Progenitor cell of endocrine pancreas (in vitro differentiated cells): ENCODE results near the gene COL24A1. TPM values are rescaled to one million over a fixed set of nuclear protein-coding genes. Genes with fewer than 3 reads are reported as not detected.
"Not testable (repeated sequence)": the region's sequence is repeated elsewhere in the genome, so short reads cannot be mapped to it uniquely, and the experiment has no call there.

ENCODE experiments used
- DNase-seq: peaks from one replicate; pipeline ENCODE4 v3.0.0; 2021; ENCODE audit warnings: low spot score; ENCODE audit not compliant: unreplicated experiment
- H3K27ac Mint-ChIP-seq: 2 replicates; pipeline ENCODE4 v1.8.0; 2021; ENCODE audit warnings: mild to moderate bottlenecking, moderate library complexity, mixed read lengths
- H3K27me3 Mint-ChIP-seq: 2 replicates; pipeline ENCODE4 v1.8.0; 2021; ENCODE audit warnings: mixed read lengths
- H3K36me3 Mint-ChIP-seq: 2 replicates; pipeline ENCODE4 v1.8.0; 2022; ENCODE audit warnings: mixed read lengths; ENCODE audit not compliant: insufficient read depth
- H3K4me1 Mint-ChIP-seq: 2 replicates; pipeline ENCODE4 v1.8.0; 2021; ENCODE audit warnings: low read depth, mixed read lengths
- H3K4me3 Mint-ChIP-seq: 2 replicates; pipeline ENCODE4 v1.8.0; 2021; ENCODE audit warnings: low read depth, mild to moderate bottlenecking, moderate library complexity, mixed read lengths
- H3K9me3 Mint-ChIP-seq: 2 replicates; pipeline ENCODE4 v1.8.0; 2021; ENCODE audit warnings: low read depth, mixed read lengths
- CTCF ChIP-seq: fragments of 200-600 bp; sonication (generic); IDR thresholded peaks from one replicate; pipeline ENCODE4 v1.5.0; 2021; ENCODE audit warnings: antibody characterized with exemption, mild to moderate bottlenecking; ENCODE audit not compliant: unreplicated experiment
- total RNA-seq: library from RNA; stranded (reverse); gene quantifications from 2 replicates; pipeline ENCODE4 v1.2.1, GENCODE V29; 2021

Gene COL24A1
- total RNA-seq, 1 donor from 2014 or later, result 1.1 TPM

- H3K4me3 Mint-ChIP-seq, result no peak overlapping the region
- H3K27ac Mint-ChIP-seq, result no peak overlapping the region
- DNase-seq, result no peak
- no peaks in the 10 kb centered on the region for H3K27me3 Mint-ChIP-seq
- no peak for TF ChIP-seq CTCF
- H3K4me1 Mint-ChIP-seq, result no peaks in the 10 kb centered on the region
- no peaks in the 10 kb centered on the region for H3K9me3 Mint-ChIP-seq
- no peaks in the 10 kb centered on the region for H3K36me3 Mint-ChIP-seq
Observed at GRCh38 chr1:85888921-85889320, 267.7 kb downstream of the COL24A1 start.

GRCh38 chr1:85884372-85885035 lies 272.1 kb downstream of the COL24A1 start:
- H3K4me3 Mint-ChIP-seq, result no peak overlapping the region
- no peak for DNase-seq
- no peaks in the 10 kb centered on the region for H3K36me3 Mint-ChIP-seq
- H3K27ac Mint-ChIP-seq, result no peak overlapping the region
- H3K9me3 Mint-ChIP-seq, result no peaks in the 10 kb centered on the region
- H3K27me3 Mint-ChIP-seq, result no peaks in the 10 kb centered on the region
- TF ChIP-seq CTCF, result peak; percentile 65
- no peaks in the 10 kb centered on the region for H3K4me1 Mint-ChIP-seq

GRCh38 chr1:85867189-85867588 lies 289.4 kb downstream of the COL24A1 start:
- H3K9me3 Mint-ChIP-seq, result no peaks in the 10 kb centered on the region
- H3K4me1 Mint-ChIP-seq, result peaks cover 8% of the 10 kb centered on the region
- no peak overlapping the region for H3K27ac Mint-ChIP-seq
- H3K4me3 Mint-ChIP-seq, result no peak overlapping the region
- no peak for TF ChIP-seq CTCF
- no peaks in the 10 kb centered on the region for H3K27me3 Mint-ChIP-seq
- H3K36me3 Mint-ChIP-seq, result no peaks in the 10 kb centered on the region
- no peak for DNase-seq

GRCh38 chr1:85865213-85865612 lies 291.4 kb downstream of the COL24A1 start:
- H3K9me3 Mint-ChIP-seq, result peaks cover 7% of the 10 kb centered on the region
- peaks cover 8% of the 10 kb centered on the region for H3K4me1 Mint-ChIP-seq
- H3K4me3 Mint-ChIP-seq, result no peak overlapping the region
- H3K36me3 Mint-ChIP-seq, result no peaks in the 10 kb centered on the region
- no peak overlapping the region for H3K27ac Mint-ChIP-seq
- H3K27me3 Mint-ChIP-seq, result no peaks in the 10 kb centered on the region
- no peak for TF ChIP-seq CTCF
- no peak for DNase-seq

GRCh38 chr1:85864727-85865126 lies 291.8 kb downstream of the COL24A1 start:
- H3K4me1 Mint-ChIP-seq, result peaks cover 8% of the 10 kb centered on the region
- H3K27ac Mint-ChIP-seq, result no peak overlapping the region
- TF ChIP-seq CTCF, result no peak
- H3K4me3 Mint-ChIP-seq, result no peak overlapping the region
- H3K27me3 Mint-ChIP-seq, result no peaks in the 10 kb centered on the region
- H3K36me3 Mint-ChIP-seq, result no peaks in the 10 kb centered on the region
- H3K9me3 Mint-ChIP-seq, result peaks cover 7% of the 10 kb centered on the region
- DNase-seq, result no peak

- H3K27ac Mint-ChIP-seq, H3K27me3 Mint-ChIP-seq, H3K36me3 Mint-ChIP-seq, H3K4me3 Mint-ChIP-seq, H3K9me3 Mint-ChIP-seq, H3K4me1 Mint-ChIP-seq, DNase-seq: not testable (repeated sequence)
Observed at GRCh38 chr1:85863639-85864038, 292.9 kb downstream of the COL24A1 start.
